ENCODE data around the gene HINT1. TPM values are rescaled to one million over a fixed set of nuclear protein-coding genes. Genes with fewer than 3 reads are reported as not detected.

HINT1 gene
- total and polyA plus RNA-seq, 2 donors from 2014 or later: 220 to 583 TPM

- Histone ChIP-seq H3K4me1 (ENCODE audit: control insufficient read depth in 2 of 3, insufficient read depth in 2 of 3, low read depth in 1 of 3, low read length in 3 of 3) (no peaks in the 10 kb centered on the region), H3K4me3 (ENCODE audit: low read length in 3 of 3) (no peak overlapping the region), H3K27ac (ENCODE audit: low read depth in 2 of 2, low read length in 2 of 2) (no peak overlapping the region), H3K9me3 (ENCODE audit: control insufficient read depth in 2 of 3, insufficient read depth in 1 of 3, low read length in 3 of 3) (no peaks in the 10 kb centered on the region), H3K9ac (ENCODE audit: low read length in 3 of 3) (no peak overlapping the region), H3K27me3 (ENCODE audit: control insufficient read depth, insufficient read depth, low read length) (no peaks in the 10 kb centered on the region), H3K36me3 (ENCODE audit: control insufficient read depth in 2 of 3, insufficient read depth in 3 of 3, low read length in 3 of 3) (no peaks in the 10 kb centered on the region)
- TF ChIP-seq, protein P1, sequence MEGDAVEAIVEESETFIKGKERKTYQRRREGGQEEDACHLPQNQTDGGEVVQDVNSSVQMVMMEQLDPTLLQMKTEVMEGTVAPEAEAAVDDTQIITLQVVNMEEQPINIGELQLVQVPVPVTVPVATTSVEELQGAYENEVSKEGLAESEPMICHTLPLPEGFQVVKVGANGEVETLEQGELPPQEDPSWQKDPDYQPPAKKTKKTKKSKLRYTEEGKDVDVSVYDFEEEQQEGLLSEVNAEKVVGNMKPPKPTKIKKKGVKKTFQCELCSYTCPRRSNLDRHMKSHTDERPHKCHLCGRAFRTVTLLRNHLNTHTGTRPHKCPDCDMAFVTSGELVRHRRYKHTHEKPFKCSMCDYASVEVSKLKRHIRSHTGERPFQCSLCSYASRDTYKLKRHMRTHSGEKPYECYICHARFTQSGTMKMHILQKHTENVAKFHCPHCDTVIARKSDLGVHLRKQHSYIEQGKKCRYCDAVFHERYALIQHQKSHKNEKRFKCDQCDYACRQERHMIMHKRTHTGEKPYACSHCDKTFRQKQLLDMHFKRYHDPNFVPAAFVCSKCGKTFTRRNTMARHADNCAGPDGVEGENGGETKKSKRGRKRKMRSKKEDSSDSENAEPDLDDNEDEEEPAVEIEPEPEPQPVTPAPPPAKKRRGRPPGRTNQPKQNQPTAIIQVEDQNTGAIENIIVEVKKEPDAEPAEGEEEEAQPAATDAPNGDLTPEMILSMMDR (IDR thresholded peaks at IDR 0.05; ENCODE audit: borderline replicate concordance, extremely low read depth, insufficient read depth): no peak
- no peak for FAIRE-seq
- DNase-seq: no peak
- intact Hi-C loops (cut with DNase I): no loop called here
Measured at GRCh38 chr5:131180407-131180806, 15.4 kb upstream of the HINT1 start.

DNA sequence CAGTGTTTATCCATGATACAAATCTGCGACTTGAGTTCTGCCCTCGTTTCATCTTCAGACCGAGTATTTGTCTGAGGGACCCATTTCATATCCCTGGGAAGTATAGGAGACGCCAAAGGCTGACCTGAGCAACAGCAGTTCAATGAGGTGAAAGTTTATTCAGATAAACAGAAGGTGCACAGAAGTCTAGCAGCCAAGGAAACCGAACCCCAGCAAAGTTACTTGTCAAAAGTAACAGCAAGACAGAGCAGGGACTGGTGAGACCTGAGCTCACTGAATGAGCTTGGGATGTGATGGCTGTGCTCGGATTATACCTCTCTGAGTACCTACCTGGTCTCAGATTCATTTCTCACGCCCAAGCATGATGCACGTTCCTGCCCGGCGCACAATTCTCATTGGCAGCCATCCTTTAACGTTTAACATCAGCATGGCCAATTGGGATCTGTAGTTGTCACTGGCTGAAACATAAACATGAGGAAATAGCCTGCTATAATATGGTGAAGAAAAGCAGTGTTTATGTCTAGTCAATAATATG lies 6.3 kb upstream of the HINT1 start:
- intact Hi-C loops (cut with DNase I): no loop called here

GRCh38 chr5:131170540-131171275 lies 5.7 kb upstream of the HINT1 start, which contains the start of gene LYRM7:
TSS of gene LYRM7 (plus strand) at chr5:131170944. CDS start at chr5:131171021, 77 bp downstream.
- peak; percentile 98 for FAIRE-seq
- TF ChIP-seq, protein P1 (IDR thresholded peaks at IDR 0.05; ENCODE audit: borderline replicate concordance, extremely low read depth, insufficient read depth): no peak
- Histone ChIP-seq H3K4me3 (ENCODE audit: low read length in 3 of 3) (peak within 1 kb of the TSS; percentile 80 to 92 (median 87)), H3K9ac (ENCODE audit: low read length in 3 of 3) (peak within 1 kb of the TSS; percentile 79 to 84 (median 80)), H3K27me3 (ENCODE audit: control insufficient read depth, insufficient read depth, low read length) (no peaks in the 10 kb centered on the region), H3K27ac (ENCODE audit: low read depth in 2 of 2, low read length in 2 of 2) (peak within 1 kb of the TSS; percentile 57 to 73), H3K36me3 (ENCODE audit: control insufficient read depth in 2 of 3, insufficient read depth in 3 of 3, low read length in 3 of 3) (no peaks in the 10 kb centered on the region), H3K9me3 (ENCODE audit: control insufficient read depth in 2 of 3, insufficient read depth in 1 of 3, low read length in 3 of 3) (no peaks in the 10 kb centered on the region), H3K4me1 (ENCODE audit: control insufficient read depth in 2 of 3, insufficient read depth in 2 of 3, low read depth in 1 of 3, low read length in 3 of 3) (peaks cover 0 to 11% (median 6%) of the 10 kb centered on the region in 3 donors)
- intact Hi-C loops (cut with DNase I): no loop called here
- DNase-seq: peak; percentile 98 to 100 (median 99)

More for the DNA sequence above, 6.3 kb upstream of the HINT1 start:
- Histone ChIP-seq H3K9ac (ENCODE audit: low read length in 3 of 3) (peak overlapping the region; percentile 61 to 77 (median 71)), H3K4me1 (ENCODE audit: control insufficient read depth in 2 of 3, insufficient read depth in 2 of 3, low read depth in 1 of 3, low read length in 3 of 3) (peaks cover 0 to 9% (median 6%) of the 10 kb centered on the region in 3 donors), H3K36me3 (ENCODE audit: control insufficient read depth in 2 of 3, insufficient read depth in 3 of 3, low read length in 3 of 3) (no peaks in the 10 kb centered on the region), H3K27ac (ENCODE audit: low read depth in 2 of 2, low read length in 2 of 2) (peak overlapping the region; percentile 57 to 73), H3K27me3 (ENCODE audit: control insufficient read depth, insufficient read depth, low read length) (no peaks in the 10 kb centered on the region), H3K4me3 (ENCODE audit: low read length in 3 of 3) (peak overlapping the region; percentile 78 to 92 (median 80)), H3K9me3 (ENCODE audit: control insufficient read depth in 2 of 3, insufficient read depth in 1 of 3, low read length in 3 of 3) (no peaks in the 10 kb centered on the region)
- TF ChIP-seq, protein P1 (IDR thresholded peaks at IDR 0.05; ENCODE audit: borderline replicate concordance, extremely low read depth, insufficient read depth): no peak
- peak in 2 of 5 donors; percentile 13 to 47 for DNase-seq
- no peak for FAIRE-seq
